Medulla oblongata (tissue), 1 donor: ENCODE results near the gene PPCDC.
"Not testable (repeated sequence)": the region's sequence is repeated elsewhere in the genome, so short reads cannot be mapped to it uniquely, and the experiment has no call there.

Experiments used
- DNase-seq: peaks from one replicate; pipeline ENCODE4 v3.0.0-alpha.2; 2015; ENCODE audit errors: extremely low spot score

Gene PPCDC

DNA sequence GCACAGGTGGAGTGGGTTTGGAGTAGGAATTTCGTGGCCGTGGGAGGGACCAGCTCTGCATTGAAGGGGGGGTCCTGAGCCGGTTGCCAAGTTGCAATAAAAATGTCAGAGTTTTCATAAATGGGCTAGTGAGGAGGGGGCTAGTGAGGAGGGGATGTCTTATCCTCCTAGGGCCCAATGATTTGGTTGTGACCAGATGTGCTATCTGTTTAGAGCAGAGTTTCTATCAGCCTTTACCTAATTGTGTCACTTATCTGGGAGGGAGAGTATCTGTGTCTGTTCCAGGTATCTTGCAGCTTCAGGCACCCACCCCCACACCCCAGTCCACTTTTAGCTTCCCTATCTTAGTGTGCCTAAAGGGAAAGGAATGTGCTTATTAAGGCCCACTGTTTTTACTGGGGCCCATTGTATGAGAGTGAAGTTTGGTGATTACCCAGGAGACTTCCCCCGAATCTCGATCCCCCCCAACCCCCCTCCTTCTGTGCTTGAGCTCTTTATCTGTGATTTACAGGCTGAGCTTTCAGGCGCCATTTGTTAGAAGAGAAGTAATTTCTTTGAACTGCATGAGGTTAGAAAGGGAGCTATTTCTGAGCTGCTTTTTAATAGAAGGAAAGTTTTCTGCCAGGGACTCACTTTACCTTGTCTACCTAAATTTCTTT is 42.6 kb downstream of the PPCDC start:
- no peak for DNase-seq

DNA sequence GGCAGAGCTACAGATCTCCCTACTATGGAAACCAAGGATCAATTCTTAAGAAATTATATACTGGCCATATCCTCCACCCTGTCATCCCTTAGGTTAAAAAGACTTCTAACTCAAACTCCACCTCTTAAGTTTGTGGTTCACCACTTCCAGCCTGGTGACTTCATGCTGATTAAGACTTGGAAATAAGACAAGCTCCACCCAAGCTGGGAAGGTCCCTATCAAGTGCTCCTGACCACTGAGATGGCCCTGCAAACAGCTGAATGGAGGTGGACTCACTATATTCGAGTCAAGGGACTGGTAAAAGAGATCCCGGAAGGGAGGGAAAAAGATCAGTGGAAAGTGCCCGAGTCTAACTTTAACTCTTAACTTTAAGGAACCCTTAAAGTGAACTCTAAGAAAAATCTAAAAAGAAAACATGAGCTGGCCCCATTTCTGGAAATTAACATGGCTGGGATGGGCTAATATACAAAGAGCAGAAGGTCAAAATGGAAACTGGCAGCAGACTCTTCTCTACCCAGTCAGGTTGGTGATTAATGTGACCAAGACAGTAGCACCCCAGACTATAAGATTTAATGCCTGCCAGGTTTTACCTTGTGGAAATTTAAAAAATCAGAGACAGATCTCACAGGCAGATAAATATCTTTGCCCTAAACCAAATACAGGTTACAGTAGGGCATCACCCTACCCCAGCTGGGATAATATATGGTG is 43.9 kb downstream of the PPCDC start:
- DNase-seq = no peak

DNA sequence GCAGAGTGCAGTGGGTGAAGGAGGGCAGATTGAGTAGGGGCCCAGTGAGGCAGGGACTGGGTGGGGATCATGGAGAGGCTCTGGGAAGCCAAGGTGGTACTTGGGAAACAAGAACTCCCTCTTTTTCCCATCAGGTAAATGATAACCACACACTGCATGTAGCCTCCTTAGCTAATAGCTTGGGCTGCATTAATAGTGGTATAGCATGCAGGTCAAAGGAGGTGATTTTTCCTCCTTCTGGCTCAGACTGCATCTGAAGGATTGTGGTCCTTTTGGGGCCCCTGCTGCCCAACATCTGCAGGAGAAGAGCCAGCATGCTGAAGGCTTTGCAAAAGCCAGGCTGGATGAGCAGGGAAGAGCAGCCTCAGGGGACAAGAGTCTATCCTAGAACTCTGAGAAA is 45.4 kb downstream of the PPCDC start:
- DNase-seq = no peak

DNA sequence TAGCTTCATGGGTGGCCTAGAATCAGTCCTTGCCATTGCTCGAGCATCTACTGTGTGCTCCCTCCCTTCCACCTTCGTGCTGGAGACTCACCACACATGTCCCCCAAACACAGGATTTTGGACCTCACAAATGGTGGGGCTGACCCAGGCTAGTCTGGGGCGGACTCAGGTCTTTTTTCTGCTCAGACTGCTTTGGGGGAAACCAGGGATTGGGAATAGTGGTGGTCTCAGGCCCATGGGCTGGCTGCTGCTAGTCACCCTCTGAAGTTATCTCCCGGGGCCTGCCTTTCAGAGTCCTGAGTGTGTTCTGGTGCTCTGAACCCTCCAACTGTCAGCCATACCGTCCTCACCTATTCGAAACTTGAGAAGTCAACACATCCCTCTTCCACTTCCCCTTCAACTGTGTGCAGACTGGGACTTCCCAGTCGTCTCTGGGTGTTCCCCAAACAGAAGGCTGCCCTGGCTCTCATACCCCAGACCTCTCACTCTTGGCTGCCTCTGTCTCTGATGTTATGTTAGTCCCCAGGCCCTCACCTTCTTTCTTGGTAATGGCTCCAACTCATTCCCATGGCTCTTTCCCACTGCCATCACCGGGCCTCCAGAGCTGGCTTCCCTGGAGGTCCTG is 46.0 kb downstream of the PPCDC start:
- DNase-seq = peak; percentile 78

DNA sequence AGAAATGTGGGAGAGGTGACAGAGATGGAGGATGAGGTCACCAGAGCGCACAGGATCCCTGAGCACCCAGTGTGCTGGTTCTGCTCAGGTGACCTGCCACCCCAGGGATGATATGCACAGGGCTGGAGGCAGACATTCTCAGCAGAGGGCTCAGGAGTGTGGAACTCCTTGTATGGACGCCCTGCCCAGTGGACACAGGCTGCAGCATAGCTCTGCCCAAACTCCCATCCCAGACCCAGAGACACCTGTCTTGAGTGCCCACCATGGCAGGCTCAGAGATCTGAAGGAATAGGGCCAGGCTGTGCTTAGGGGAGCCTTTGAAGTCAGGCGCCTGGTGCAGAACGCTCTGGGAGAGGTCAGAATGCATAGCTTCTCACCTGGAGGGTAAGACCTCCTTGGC is 47.3 kb downstream of the PPCDC start:
- DNase-seq = no peak

DNA sequence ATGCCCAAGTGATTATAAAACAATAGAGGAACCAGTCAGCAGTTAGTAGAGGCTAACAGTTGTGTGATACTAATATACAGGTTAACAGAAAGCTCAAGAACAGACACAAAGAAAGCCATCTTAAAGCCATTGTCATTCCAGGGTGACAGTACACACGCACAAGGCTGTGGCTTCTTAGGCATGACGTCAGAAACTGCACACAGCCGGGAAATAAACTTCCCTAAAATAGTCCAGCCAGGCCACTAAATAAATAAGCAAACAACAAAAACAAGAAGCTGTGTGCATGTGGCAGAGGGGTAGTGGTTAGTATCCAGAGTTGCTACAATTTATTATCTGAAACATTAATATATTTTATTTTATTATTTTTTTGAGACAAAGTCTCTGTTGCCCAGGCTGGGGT is 49.8 kb downstream of the PPCDC start:
- peak; percentile 47 for DNase-seq

DNA sequence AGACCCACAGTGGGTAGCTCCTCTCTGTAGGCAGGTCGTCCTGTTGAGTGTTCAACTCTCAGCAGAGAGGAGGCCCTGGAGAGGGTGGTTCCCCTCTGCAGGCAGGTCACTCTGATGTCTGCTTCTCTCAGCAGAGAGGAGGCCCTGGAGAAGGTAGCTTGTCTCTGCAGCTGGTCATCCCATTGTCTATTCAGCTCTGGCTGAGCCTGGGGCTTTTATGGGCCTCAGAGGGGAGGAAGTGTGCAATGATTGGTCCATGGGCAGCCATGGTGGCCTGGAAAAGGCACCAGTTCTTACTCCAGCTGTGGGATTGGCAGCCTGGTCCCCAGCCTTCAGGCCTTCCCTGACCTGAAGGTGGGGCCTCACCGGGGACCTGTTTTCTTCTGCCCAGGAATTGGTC is 52.9 kb downstream of the PPCDC start:
- DNase-seq = no peak

DNA sequence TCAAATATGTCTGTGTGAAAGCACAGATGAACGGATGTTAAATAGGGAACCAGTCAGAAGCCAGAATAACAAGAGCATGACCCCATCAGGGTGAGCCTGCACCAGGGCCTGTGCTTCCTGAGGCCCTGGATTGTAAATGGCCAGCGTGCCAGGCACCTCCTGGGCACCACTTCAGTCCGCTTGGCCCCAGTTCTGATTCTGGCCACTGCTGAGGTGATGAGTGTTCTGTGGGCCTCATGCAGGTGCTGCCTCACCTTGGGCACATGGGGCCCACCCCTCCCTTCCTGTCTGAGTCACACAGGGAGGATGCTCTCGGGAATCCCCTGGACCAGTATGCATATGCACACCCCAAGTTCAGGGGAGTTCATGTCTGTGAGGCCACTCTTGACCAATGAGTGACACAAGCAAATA is 54.2 kb downstream of the PPCDC start:
- DNase-seq = not testable (repeated sequence)

DNA sequence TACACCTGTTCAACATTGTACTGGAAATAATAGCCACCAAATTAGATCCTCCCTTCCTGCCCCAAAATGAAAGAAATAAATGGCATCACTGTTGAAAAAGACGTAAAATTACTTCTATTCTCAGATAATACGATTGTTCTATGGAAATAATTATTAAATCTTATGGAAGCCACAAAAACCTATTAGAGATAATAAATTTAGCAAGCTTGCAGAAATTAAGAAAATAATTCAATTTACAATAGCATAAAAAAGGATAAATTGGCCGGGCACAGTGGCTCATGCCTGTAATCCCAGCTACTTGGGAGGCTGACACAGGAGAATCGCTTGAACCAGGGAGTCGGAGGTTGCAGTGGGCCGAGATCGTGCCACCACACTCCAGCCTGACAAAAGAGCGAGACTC is 57.8 kb downstream of the PPCDC start:
- DNase-seq = no peak

DNA sequence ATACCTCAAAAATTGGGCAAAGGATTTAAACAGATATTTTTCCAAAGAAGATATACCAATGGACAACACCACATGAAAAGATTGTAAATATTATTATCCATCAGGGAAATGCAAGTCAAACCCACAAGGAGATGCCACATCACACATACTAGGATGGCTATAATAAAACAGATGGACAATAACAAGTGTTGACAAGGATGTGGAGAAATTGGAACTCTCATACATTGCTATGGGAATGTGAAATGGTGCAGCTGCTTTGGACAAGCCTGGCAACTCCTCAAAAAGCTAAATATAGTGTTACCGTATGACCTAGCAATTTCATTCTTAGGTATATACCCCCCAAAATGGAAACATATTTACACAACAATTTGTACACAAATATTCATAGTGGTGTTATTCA is 59.3 kb downstream of the PPCDC start:
- DNase-seq = no peak

DNA sequence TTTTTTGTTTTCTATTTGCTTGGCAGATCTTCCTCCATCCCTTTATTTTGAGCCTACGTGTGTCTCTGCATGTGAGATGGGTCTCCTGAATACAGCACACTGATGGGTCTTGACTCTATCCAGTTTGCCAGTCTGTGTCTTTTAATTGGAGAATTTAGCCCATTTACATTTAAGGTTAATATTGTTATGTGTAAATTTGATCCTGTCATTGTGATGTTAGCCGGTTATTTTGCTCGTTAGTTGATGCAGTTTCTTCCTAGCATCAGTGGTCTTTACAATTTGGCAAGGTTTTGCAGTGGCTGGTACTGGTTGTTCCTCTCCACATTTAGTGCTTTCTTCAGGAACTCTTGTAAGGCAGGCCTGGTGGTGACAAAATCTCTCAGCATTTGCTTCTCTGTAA is 62.3 kb downstream of the PPCDC start:
- DNase-seq = not testable (repeated sequence)

DNA sequence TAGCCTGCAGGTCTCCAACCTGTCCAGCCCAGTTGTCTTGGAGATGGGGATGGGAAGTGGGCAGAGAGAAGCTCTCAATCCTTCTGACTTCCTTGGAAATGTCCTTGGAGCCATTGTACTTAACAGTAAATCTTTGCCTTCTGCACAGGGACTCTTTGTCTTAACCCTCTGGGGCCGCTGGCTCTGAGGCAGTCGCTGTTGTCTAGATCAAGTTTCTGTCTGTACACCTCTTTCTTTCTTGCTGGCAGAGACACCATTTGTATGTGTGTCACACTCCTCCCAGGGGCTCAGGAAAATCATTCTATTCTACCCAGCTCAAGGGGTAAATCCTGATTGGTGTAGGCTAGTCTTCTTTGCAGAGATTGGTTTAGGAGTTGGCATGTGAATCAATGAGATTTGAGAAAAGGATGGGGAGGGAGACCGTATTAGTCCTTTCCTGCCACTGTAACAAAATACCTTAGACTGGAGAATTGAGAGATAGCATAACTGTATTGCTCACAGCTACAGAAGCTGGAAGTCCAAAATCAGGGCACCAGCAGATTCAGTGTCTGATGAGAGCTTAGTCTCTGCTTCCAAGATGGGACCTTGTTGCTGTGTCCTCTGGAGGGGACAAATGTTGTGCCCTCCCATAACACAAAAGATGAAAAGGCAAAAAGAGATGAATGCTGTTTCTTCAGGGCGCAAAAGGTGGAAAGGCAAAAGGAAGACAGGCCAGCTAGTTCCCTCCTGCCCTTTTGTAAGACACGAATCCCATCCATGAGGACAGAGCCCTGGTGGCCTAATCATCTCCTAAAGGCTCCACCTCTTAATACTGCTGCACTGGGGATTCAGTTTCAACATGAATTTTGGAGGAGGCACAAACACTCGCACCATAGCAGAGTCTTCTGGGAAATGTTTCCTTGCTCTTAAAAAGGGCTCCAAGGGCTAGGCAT is 66.3 kb downstream of the PPCDC start:
- no peak for DNase-seq

DNA sequence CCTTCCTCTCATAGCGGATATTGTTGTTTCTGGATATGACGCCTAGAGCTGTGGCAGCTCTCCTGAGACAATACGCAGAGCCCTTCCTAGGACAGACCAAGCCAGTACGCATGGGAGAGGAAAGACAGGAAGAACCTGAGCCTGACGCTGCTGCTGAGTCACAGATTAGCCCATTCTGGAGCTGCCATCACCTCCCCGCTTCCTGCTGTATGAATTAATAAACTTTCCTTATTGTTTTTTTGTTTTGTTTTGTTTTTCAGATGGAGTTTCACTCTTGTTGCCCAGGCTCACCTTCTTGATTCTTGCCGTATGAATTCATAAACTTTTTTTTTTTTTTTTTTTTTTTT is 67.0 kb downstream of the PPCDC start:
- no peak for DNase-seq

DNA sequence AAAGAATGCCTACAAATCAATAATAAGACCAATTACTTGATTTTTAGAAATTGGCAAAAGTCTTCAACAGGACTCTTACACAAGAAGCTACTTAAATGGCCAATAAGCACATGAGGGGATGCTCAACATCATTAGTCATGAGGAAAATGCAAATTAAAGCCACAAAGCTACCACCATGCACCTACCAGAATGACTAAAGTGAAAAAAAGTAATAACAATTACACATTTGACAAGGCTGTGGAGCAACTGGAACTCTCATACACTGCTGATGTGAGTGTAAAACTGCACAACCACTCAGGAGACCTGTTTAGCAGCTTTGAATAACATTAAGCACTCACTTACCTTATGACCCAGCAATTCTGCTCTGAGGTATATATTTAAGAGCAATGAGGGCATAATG is 68.4 kb downstream of the PPCDC start:
- DNase-seq = no peak

DNA sequence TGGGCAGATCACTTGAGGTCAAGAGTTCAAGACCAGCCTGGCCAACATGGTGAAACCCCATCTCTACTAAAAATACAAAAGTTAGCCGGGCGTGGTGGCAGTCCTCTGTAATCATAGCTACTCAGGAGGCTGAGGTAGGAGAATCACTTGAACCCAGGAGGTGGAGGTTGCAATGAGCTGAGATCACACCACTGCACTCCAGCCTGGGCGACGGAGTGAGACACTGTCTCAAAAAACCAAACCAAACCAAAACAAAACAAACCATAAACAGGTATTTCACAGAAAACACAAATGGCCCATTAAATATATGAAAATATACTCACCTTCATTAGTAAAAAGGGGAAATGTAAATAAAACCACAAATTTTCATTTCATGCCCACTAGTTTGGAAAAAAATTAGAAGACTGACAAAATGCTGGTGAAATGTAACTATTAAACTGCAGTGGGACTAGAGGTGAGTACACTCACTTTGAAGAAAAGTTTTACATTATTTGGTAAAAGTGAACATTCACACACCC is 71.6 kb downstream of the PPCDC start:
- not testable (repeated sequence) for DNase-seq

DNA sequence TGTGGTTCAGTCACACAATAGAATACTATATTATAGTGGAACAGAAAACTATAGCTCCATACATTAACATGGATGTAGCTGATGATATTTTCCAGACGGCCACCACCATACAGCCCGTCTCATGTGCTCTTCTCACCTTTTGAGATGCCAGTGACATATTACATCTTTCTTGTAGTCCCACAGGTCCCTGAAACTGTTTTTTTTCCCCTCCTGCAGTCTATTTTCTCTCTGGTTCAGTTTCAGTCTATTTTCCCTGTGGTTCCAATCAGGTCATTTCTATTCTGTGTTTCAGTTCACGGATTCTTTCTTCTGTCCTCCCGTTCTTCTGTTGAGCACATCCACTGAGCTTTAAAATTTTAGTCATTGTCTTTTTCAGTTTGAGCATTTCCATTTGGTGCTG is 72.2 kb downstream of the PPCDC start:
- no peak for DNase-seq

DNA sequence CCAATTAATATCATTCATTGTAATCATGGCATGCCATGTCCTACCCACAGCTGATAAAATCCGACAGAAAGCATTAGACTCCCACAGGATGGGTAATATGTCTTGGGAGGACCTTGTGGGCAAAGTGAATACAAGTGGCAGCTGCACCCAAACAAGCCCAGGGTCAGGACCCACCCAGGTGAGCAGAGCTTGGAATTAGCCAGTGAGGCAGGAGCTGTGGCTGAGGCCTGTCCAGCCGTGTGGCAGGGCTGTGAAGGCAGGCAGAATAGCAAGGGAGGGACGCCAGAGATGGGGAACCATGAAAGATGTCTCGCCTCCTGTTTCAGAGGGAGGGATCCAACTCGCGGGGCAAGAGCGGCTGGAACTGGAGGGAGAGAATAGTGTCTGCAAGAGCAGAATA is 74.5 kb downstream of the PPCDC start:
- no peak for DNase-seq

DNA sequence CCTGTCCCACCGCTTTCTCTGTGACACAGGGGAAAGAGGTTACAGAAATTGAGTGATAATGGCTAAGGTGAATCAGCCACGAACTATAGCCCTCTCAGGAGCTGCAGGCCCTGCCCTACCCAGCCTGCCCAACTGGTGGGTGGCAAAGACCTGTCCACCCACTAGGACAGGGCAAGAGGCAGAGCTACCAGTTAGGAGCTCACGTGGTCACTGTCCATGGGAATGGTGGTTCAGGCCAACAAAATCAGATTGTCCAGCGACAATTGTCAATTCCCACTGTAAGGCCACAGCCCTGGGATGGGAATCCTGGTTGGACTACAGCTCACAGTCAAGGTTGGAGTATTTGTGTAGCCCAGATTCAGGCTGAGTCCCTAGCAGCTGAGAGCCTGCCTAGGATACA is 75.0 kb downstream of the PPCDC start:
- no peak for DNase-seq
